ENCODE data around the gene THOP1.

- TF ChIP-seq CTCF (IDR thresholded peaks at IDR 0.05) (no peak), EP300 (IDR thresholded peaks at IDR 0.05) (no peak), POLR2A (IDR thresholded peaks at IDR 0.05) (no peak)
Observed at GRCh38 chr19:2791440-2791839, 6.1 kb downstream of the THOP1 start.

All from ovary (tissue), 3 donors.